HG02981 (cell line): ENCODE measurements around the gene HPD.

ENCODE experiments used
- ATAC-seq: cut with Tn5 transposase; IDR thresholded peaks from one replicate; pipeline ENCODE4 v1.9.1; 2021; ENCODE audit warnings: mild to moderate bottlenecking, moderate library complexity; ENCODE audit not compliant: unreplicated experiment

The HPD gene

GRCh38 chr12:121829250-121829918 lies 29.3 kb downstream of the HPD start:
- ATAC-seq, result no peak

GRCh38 chr12:121828826-121829225 lies 29.8 kb downstream of the HPD start:
- no peak for ATAC-seq

- no peak for ATAC-seq
These were observed 30.4 kb downstream of the HPD start for GRCh38 chr12:121828306-121828705.

GRCh38 chr12:121827351-121828099 lies 31.1 kb downstream of the HPD start:
- no peak for ATAC-seq

- ATAC-seq, result no peak
These were observed 32.1 kb downstream of the HPD start for GRCh38 chr12:121826318-121827150.

GRCh38 chr12:121825041-121825523 lies 33.6 kb downstream of the HPD start:
- ATAC-seq, result no peak

- no peak for ATAC-seq
These were observed 34.9 kb downstream of the HPD start for GRCh38 chr12:121823727-121824115.

GRCh38 chr12:121823101-121823726 lies 35.4 kb downstream of the HPD start:
- ATAC-seq, result no peak

GRCh38 chr12:121822393-121823100 lies 36.1 kb downstream of the HPD start:
- ATAC-seq, result no peak

- no peak for ATAC-seq
These were observed 38.6 kb downstream of the HPD start for GRCh38 chr12:121820056-121820455.

GRCh38 chr12:121819212-121819949 lies 39.3 kb downstream of the HPD start:
- no peak for ATAC-seq

- no peak for ATAC-seq
These were observed 41.0 kb downstream of the HPD start for GRCh38 chr12:121817648-121818043.

- ATAC-seq, result no peak
These were observed 41.6 kb downstream of the HPD start for GRCh38 chr12:121816925-121817647.

- ATAC-seq, result no peak
These were observed 43.4 kb downstream of the HPD start for GRCh38 chr12:121815263-121815662.

GRCh38 chr12:121814429-121815119 lies 44.1 kb downstream of the HPD start:
- no peak for ATAC-seq

GRCh38 chr12:121813951-121814350 lies 44.7 kb downstream of the HPD start:
- ATAC-seq, result no peak

GRCh38 chr12:121812921-121813896 lies 45.5 kb downstream of the HPD start:
- ATAC-seq, result no peak
